H9 (cell line): ENCODE results near the gene TEX48. TPM values are rescaled to one million over a fixed set of nuclear protein-coding genes. Genes with fewer than 3 reads are reported as not detected.

Experiments used
- DNase-seq: peaks from one replicate; pipeline ENCODE4 v3.0.0-alpha.2; 2017
- H2AFZ ChIP-seq: one replicate; pipeline ENCODE4 v1.6.1; 2013; ENCODE audit warnings: mild to moderate bottlenecking, low read length, control low read depth, moderate library complexity
- H2AK5ac ChIP-seq: 2 replicates; pipeline ENCODE4 v1.6.1; 2013; ENCODE audit warnings: low read length, control low read depth, mixed read lengths; ENCODE audit not compliant: insufficient read length
- H2BK120ac ChIP-seq: one replicate; pipeline ENCODE4 v1.6.1; 2013; ENCODE audit warnings: low read depth, mild to moderate bottlenecking, low read length, control low read depth, inconsistent platforms; ENCODE audit not compliant: poor library complexity, severe bottlenecking
- H2BK12ac ChIP-seq: 2 replicates; pipeline ENCODE4 v1.6.1; 2013; ENCODE audit warnings: low read length, control low read depth, mixed read lengths, low read depth; ENCODE audit not compliant: insufficient read length
- H2BK15ac ChIP-seq: 2 replicates; pipeline ENCODE4 v1.6.1; 2013; ENCODE audit warnings: low read depth, low read length, control low read depth
- H2BK20ac ChIP-seq: one replicate; pipeline ENCODE4 v1.6.1; 2013; ENCODE audit warnings: low read depth, mild to moderate bottlenecking, low read length, control low read depth, inconsistent platforms; ENCODE audit not compliant: poor library complexity, severe bottlenecking
- H2BK5ac ChIP-seq: 2 replicates; pipeline ENCODE4 v1.6.1; 2013; ENCODE audit warnings: low read length, control low read depth, mixed read lengths; ENCODE audit not compliant: insufficient read length
- H3K14ac ChIP-seq: 2 replicates; pipeline ENCODE4 v1.6.1; 2013; ENCODE audit warnings: low read length, control low read depth; ENCODE audit not compliant: insufficient read depth
- H3K18ac ChIP-seq: 2 replicates; pipeline ENCODE4 v1.6.1; 2013; ENCODE audit warnings: low read depth, mild to moderate bottlenecking, mixed read lengths, low read length, control low read depth; ENCODE audit not compliant: insufficient read length
- H3K23ac ChIP-seq: 2 replicates; pipeline ENCODE4 v1.6.1; 2013; ENCODE audit warnings: low read length, control low read depth, mixed read lengths, low read depth; ENCODE audit not compliant: insufficient read length
- H3K23me2 ChIP-seq: 2 replicates; pipeline ENCODE4 v1.6.1; 2013; ENCODE audit warnings: low read depth, mild to moderate bottlenecking, mixed read lengths, low read length, control low read depth; ENCODE audit not compliant: insufficient read length, poor library complexity, severe bottlenecking
- H3K27ac ChIP-seq: 2 replicates; pipeline ENCODE4 v1.5.1; 2013; ENCODE audit warnings: low read length, control low read depth, mixed read lengths, low read depth; ENCODE audit not compliant: insufficient read length
- H3K27me3 ChIP-seq: 2 replicates; pipeline ENCODE4 v1.6.1; 2013; ENCODE audit warnings: low read length, control low read depth, inconsistent platforms; ENCODE audit not compliant: insufficient read depth
- H3K4ac ChIP-seq: 2 replicates; pipeline ENCODE4 v1.6.1; 2013; ENCODE audit warnings: low read depth, mild to moderate bottlenecking, control low read depth, inconsistent platforms, low read length, moderate library complexity
- H3K4me1 ChIP-seq: 2 replicates; pipeline ENCODE4 v1.6.1; 2013; ENCODE audit warnings: low read length, control low read depth, inconsistent platforms; ENCODE audit not compliant: insufficient read depth
- H3K4me2 ChIP-seq: 2 replicates; pipeline ENCODE4 v1.6.1; 2013; ENCODE audit warnings: low read length, control low read depth, mixed read lengths; ENCODE audit not compliant: insufficient read length, insufficient read depth
- H3K56ac ChIP-seq: 2 replicates; pipeline ENCODE4 v1.6.1; 2013; ENCODE audit warnings: low read depth, mild to moderate bottlenecking, mixed read lengths, low read length, control low read depth; ENCODE audit not compliant: insufficient read length
- H3K79me1 ChIP-seq: 2 replicates; pipeline ENCODE4 v1.6.1; 2013; ENCODE audit warnings: low read depth, mild to moderate bottlenecking, moderate library complexity, low read length, control low read depth, inconsistent platforms; ENCODE audit not compliant: insufficient read depth, poor library complexity, severe bottlenecking
- H3K79me2 ChIP-seq: 2 replicates; pipeline ENCODE4 v1.6.1; 2013; ENCODE audit warnings: low read length, control low read depth, inconsistent platforms; ENCODE audit not compliant: insufficient read depth
- H3K9ac ChIP-seq: 2 replicates; pipeline ENCODE4 v1.6.1; 2013; ENCODE audit warnings: low read length, control low read depth, mixed read lengths; ENCODE audit not compliant: insufficient read length; ENCODE audit errors: extremely low read depth
- H3K9me3 ChIP-seq: one replicate; pipeline ENCODE4 v1.6.1; 2013; ENCODE audit warnings: low read depth, low read length, inconsistent platforms; ENCODE audit not compliant: control insufficient read depth
- H3T11ph ChIP-seq: one replicate; pipeline ENCODE4 v1.6.1; 2013; ENCODE audit warnings: mild to moderate bottlenecking, low read length, control low read depth, inconsistent platforms
- H4K20me1 ChIP-seq: one replicate; pipeline ENCODE4 v1.6.1; 2013; ENCODE audit not compliant: control insufficient read depth, insufficient read length, insufficient read depth
- H4K5ac ChIP-seq: 2 replicates; pipeline ENCODE4 v1.6.1; 2013; ENCODE audit warnings: low read depth, mild to moderate bottlenecking, mixed read lengths, low read length, control low read depth; ENCODE audit not compliant: insufficient read length
- H4K8ac ChIP-seq: replicated peaks from 2 replicates; pipeline ENCODE4 v1.6.1; 2013; ENCODE audit warnings: low read length, control low read depth, mixed read lengths, low read depth; ENCODE audit not compliant: insufficient read length
- H4K91ac ChIP-seq: 2 replicates; pipeline ENCODE4 v1.6.1; 2013; ENCODE audit warnings: low read depth, mild to moderate bottlenecking, moderate library complexity, mixed read lengths, low read length, control low read depth; ENCODE audit not compliant: insufficient read length
- H3K27ac Mint-ChIP-seq, 3 experiments: 2 replicates in 2 of 3; 3 replicates in 1 of 3; pipeline ENCODE4 v1.8.0; 2020 to 2021; ENCODE audit warnings: mixed read lengths in 3 of 3, mild to moderate bottlenecking in 1 of 3, moderate library complexity in 1 of 3
- H3K27me3 Mint-ChIP-seq: 2 replicates; pipeline ENCODE4 v1.8.0; 2021; ENCODE audit warnings: low read depth, mild to moderate bottlenecking, moderate library complexity, mixed read lengths
- H3K36me3 Mint-ChIP-seq, 3 experiments: 2 replicates in 2 of 3; 3 replicates in 1 of 3; pipeline ENCODE4 v1.8.0; 2020 to 2021; ENCODE audit warnings: low read depth in 3 of 3, mixed read lengths in 3 of 3; ENCODE audit not compliant: insufficient read depth in 1 of 3
- H3K4me1 Mint-ChIP-seq, 2 experiments: 2 replicates each; pipeline ENCODE4 v1.8.0; 2020; ENCODE audit warnings: mixed read lengths in 2 of 2
- H3K4me3 Mint-ChIP-seq, 2 experiments: 2 replicates in 1 of 2; 3 replicates in 1 of 2; pipeline ENCODE4 v1.8.0; 2020 to 2021; ENCODE audit warnings: mild to moderate bottlenecking in 2 of 2, mixed read lengths in 2 of 2, moderate library complexity in 1 of 2
- H3K9me3 Mint-ChIP-seq, 2 experiments: 2 replicates in 1 of 2; 3 replicates in 1 of 2; pipeline ENCODE4 v1.8.0; 2020; ENCODE audit warnings: mild to moderate bottlenecking in 2 of 2, mixed read lengths in 2 of 2, moderate library complexity in 1 of 2
- WGBS: extraction: QIAGEN DNeasy Blood & Tissue Kit; methylation state at CpG from one replicate; pipeline ENCODE4 v1.1.7; 2013; ENCODE audit warnings: missing lambda C conversion rate, low lambda C conversion rate, mixed read lengths; ENCODE audit not compliant: insufficient read length; ENCODE audit errors: extremely low coverage; 5-methylcytosine and 5-hydroxymethylcytosine counted together
- total RNA-seq: library from RNA; stranded (reverse); gene quantifications from 2 replicates; pipeline ENCODE4 v1.2.1, GENCODE V29; 2021
- TF ChIP-seq, protein P1 (sequence below): fragments of 200-600 bp; sonication (generic); conservative IDR thresholded peaks from 3 replicates; pipeline ENCODE4 v1.8.0; 2021; ENCODE audit warnings: antibody characterized with exemption, mild to moderate bottlenecking

Gene TEX48
- total RNA-seq, 1 experiment from 2014 or later = not detected

DNA sequence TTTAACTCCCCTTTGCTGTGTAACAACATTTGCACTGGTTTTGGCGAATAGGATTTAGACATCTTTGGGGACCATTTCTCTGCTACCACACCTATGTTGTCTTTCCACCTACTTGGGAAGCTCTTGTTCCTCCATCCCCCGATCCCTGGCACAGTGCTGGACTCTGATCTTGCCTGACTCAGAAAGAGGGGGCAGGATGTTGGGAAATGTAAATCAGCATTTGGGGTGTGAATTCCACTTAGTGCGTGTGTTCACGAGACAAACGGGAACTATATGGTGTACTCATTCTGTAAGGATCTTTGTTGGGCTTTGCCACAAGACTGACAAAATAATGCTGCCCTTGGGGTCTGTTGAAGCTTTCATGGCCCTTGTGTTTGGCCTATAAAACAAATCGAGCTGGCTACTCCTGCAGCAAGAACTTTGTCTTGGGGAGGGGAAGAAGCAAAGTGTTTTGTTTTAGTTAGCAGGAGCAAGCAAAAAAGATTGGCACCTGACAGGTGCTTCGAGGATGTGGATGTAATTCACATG, 52.4 kb downstream of the TEX48 start:
- Mint-ChIP-seq H3K27me3 (no peaks in the 10 kb centered on the region), H3K4me1 (no peaks in the 10 kb centered on the region), H3K4me3 (no peak overlapping the region), H3K36me3 (peaks cover 11 to 47% (median 16%) of the 10 kb centered on the region in 3 experiments; a peak in 5 of 7 replicates), H3K9me3 (no peaks in the 10 kb centered on the region), H3K27ac (no peak overlapping the region; a peak in 1 of 7 replicates)
- Histone ChIP-seq H3K79me1 (no peaks in the 10 kb centered on the region), H3K18ac (no peak overlapping the region), H2BK15ac (no peak overlapping the region), H3K27me3 (no peaks in the 10 kb centered on the region), H3K14ac (no peak overlapping the region), H3K9ac (no peak overlapping the region), H2AFZ (no peak overlapping the region), H2BK5ac (no peak overlapping the region), H4K20me1 (no peaks in the 10 kb centered on the region), H4K5ac (no peak overlapping the region), H4K8ac (no peak overlapping the region), H2BK120ac (no peak overlapping the region), H3K4me1 (no peaks in the 10 kb centered on the region), H3K23me2 (no peaks in the 10 kb centered on the region), H3K9me3 (no peaks in the 10 kb centered on the region), H3K79me2 (no peaks in the 10 kb centered on the region), H2BK20ac (no peak overlapping the region), H3K56ac (no peak overlapping the region), H2BK12ac (no peak overlapping the region), H3K4me2 (no peak overlapping the region), H4K91ac (no peak overlapping the region), H3K23ac (no peak overlapping the region), H3K27ac (no peak overlapping the region), H3K4ac (no peak overlapping the region), H2AK5ac (no peak overlapping the region), H3T11ph (no peak overlapping the region)
- TF ChIP-seq, protein P1, sequence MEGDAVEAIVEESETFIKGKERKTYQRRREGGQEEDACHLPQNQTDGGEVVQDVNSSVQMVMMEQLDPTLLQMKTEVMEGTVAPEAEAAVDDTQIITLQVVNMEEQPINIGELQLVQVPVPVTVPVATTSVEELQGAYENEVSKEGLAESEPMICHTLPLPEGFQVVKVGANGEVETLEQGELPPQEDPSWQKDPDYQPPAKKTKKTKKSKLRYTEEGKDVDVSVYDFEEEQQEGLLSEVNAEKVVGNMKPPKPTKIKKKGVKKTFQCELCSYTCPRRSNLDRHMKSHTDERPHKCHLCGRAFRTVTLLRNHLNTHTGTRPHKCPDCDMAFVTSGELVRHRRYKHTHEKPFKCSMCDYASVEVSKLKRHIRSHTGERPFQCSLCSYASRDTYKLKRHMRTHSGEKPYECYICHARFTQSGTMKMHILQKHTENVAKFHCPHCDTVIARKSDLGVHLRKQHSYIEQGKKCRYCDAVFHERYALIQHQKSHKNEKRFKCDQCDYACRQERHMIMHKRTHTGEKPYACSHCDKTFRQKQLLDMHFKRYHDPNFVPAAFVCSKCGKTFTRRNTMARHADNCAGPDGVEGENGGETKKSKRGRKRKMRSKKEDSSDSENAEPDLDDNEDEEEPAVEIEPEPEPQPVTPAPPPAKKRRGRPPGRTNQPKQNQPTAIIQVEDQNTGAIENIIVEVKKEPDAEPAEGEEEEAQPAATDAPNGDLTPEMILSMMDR = no peak
- DNase-seq = no peak
- no CpG with 5 or more reads among the region's 7 CpGs for WGBS
